Mesenchymal stem cell (in vitro differentiated cells and primary cell): ENCODE measurements around the gene SKIL.

Source experiments
- DNase-seq: peaks from one replicate; pipeline ENCODE4 v3.0.0-alpha.2; 2013
- H2AFZ ChIP-seq: one replicate; pipeline ENCODE4 v1.6.1; 2013; ENCODE audit warnings: low read depth, mild to moderate bottlenecking, control low read depth, inconsistent platforms, low read length, moderate library complexity
- H2AK5ac ChIP-seq: 2 replicates; pipeline ENCODE4 v1.6.1; 2013; ENCODE audit warnings: low read length, moderate library complexity, mild to moderate bottlenecking, inconsistent platforms; ENCODE audit not compliant: severe bottlenecking
- H2BK120ac ChIP-seq: one replicate; pipeline ENCODE4 v1.6.1; 2013; ENCODE audit warnings: low read depth, mild to moderate bottlenecking, inconsistent platforms, low read length, moderate library complexity
- H2BK12ac ChIP-seq, 2 experiments: one replicate each; pipeline ENCODE4 v1.6.1; 2013; ENCODE audit warnings: inconsistent platforms in 2 of 2, low read length in 2 of 2, mild to moderate bottlenecking in 2 of 2, moderate library complexity in 2 of 2, control low read depth in 1 of 2
- H2BK15ac ChIP-seq: one replicate; pipeline ENCODE4 v1.6.1; 2013; ENCODE audit warnings: mild to moderate bottlenecking, low read depth, inconsistent platforms; ENCODE audit not compliant: poor library complexity, severe bottlenecking
- H2BK5ac ChIP-seq: 2 replicates; pipeline ENCODE4 v1.6.1; 2013; ENCODE audit warnings: low read depth, mild to moderate bottlenecking, low read length, control low read depth, inconsistent platforms; ENCODE audit not compliant: poor library complexity, severe bottlenecking
- H3K14ac ChIP-seq, 2 experiments: one replicate each; pipeline ENCODE4 v1.6.1; 2013; ENCODE audit warnings: inconsistent platforms in 2 of 2, low read length in 2 of 2, control low read depth in 1 of 2, mild to moderate bottlenecking in 1 of 2, moderate library complexity in 1 of 2
- H3K18ac ChIP-seq, 2 experiments: one replicate each; pipeline ENCODE4 v1.6.1; 2013; ENCODE audit warnings: inconsistent platforms in 2 of 2, low read length in 2 of 2, control low read depth in 1 of 2, low read depth in 1 of 2, mild to moderate bottlenecking in 1 of 2
- H3K23ac ChIP-seq, 2 experiments: one replicate each; pipeline ENCODE4 v1.6.1; 2013; ENCODE audit warnings: inconsistent platforms in 2 of 2, low read length in 2 of 2, mild to moderate bottlenecking in 2 of 2, moderate library complexity in 2 of 2, control low read depth in 1 of 2
- H3K27ac ChIP-seq: 2 replicates; pipeline ENCODE4 v1.5.1; 2013; ENCODE audit warnings: mild to moderate bottlenecking, moderate library complexity, low read length, control low read depth, inconsistent platforms; ENCODE audit not compliant: poor library complexity, severe bottlenecking
- H3K27me3 ChIP-seq, 2 experiments: 2 replicates each; pipeline versions ENCODE4 v1.6.1 to v1.7.0; 2013; ENCODE audit warnings: low read length in 2 of 2, mild to moderate bottlenecking in 2 of 2, moderate library complexity in 2 of 2, control low read depth in 1 of 2, inconsistent platforms in 1 of 2; ENCODE audit not compliant: control insufficient read depth in 1 of 2, insufficient read depth in 1 of 2
- H3K36me3 ChIP-seq, 2 experiments: 2 replicates each; pipeline versions ENCODE4 v1.6.1 to v1.7.0; 2013; ENCODE audit warnings: low read length in 2 of 2, control low read depth in 1 of 2, inconsistent platforms in 1 of 2, low read depth in 1 of 2, mild to moderate bottlenecking in 1 of 2; ENCODE audit not compliant: insufficient read depth in 2 of 2, control insufficient read depth in 1 of 2
- H3K4ac ChIP-seq, 2 experiments: one replicate each; pipeline ENCODE4 v1.6.1; 2013; ENCODE audit warnings: inconsistent platforms in 2 of 2, low read length in 2 of 2, mild to moderate bottlenecking in 2 of 2, moderate library complexity in 2 of 2, control low read depth in 1 of 2, low read depth in 1 of 2
- H3K4me1 ChIP-seq: 2 replicates; pipeline ENCODE4 v1.6.1; 2013; ENCODE audit warnings: low read depth, low read length, control low read depth; ENCODE audit not compliant: control insufficient read depth, insufficient read depth
- H3K4me2 ChIP-seq: 2 replicates; pipeline ENCODE4 v1.6.1; 2013; ENCODE audit warnings: low read length, mild to moderate bottlenecking, inconsistent platforms; ENCODE audit not compliant: poor library complexity, severe bottlenecking
- H3K4me3 ChIP-seq, 2 experiments: 2 replicates each; pipeline versions ENCODE4 v1.5.1 to v1.7.0; 2013; ENCODE audit warnings: low read length in 2 of 2, mild to moderate bottlenecking in 2 of 2, control low read depth in 1 of 2, low read depth in 1 of 2; ENCODE audit not compliant: insufficient read depth in 1 of 2
- H3K79me1 ChIP-seq: replicated peaks from 2 replicates; pipeline ENCODE4 v1.6.1; 2013; ENCODE audit warnings: mild to moderate bottlenecking, control low read depth, low read length, inconsistent platforms; ENCODE audit not compliant: poor library complexity, severe bottlenecking
- H3K9ac ChIP-seq: 2 replicates; pipeline ENCODE4 v1.7.0; 2013; ENCODE audit warnings: mild to moderate bottlenecking, low read length, moderate library complexity
- H3K9me3 ChIP-seq: 2 replicates; pipeline ENCODE4 v1.7.0; 2013; ENCODE audit warnings: mild to moderate bottlenecking, low read length; ENCODE audit not compliant: control insufficient read depth
- H4K8ac ChIP-seq: one replicate; pipeline ENCODE4 v1.6.1; 2013; ENCODE audit warnings: inconsistent platforms, mild to moderate bottlenecking, low read length, moderate library complexity
- H4K91ac ChIP-seq: one replicate; pipeline ENCODE4 v1.6.1; 2013; ENCODE audit warnings: mild to moderate bottlenecking, low read length, inconsistent platforms
- WGBS: methylation state at CpG from one replicate; pipeline ENCODE4 v1.1.7; 2013; ENCODE audit warnings: mixed read lengths; 5-methylcytosine and 5-hydroxymethylcytosine counted together

Gene SKIL

DNA sequence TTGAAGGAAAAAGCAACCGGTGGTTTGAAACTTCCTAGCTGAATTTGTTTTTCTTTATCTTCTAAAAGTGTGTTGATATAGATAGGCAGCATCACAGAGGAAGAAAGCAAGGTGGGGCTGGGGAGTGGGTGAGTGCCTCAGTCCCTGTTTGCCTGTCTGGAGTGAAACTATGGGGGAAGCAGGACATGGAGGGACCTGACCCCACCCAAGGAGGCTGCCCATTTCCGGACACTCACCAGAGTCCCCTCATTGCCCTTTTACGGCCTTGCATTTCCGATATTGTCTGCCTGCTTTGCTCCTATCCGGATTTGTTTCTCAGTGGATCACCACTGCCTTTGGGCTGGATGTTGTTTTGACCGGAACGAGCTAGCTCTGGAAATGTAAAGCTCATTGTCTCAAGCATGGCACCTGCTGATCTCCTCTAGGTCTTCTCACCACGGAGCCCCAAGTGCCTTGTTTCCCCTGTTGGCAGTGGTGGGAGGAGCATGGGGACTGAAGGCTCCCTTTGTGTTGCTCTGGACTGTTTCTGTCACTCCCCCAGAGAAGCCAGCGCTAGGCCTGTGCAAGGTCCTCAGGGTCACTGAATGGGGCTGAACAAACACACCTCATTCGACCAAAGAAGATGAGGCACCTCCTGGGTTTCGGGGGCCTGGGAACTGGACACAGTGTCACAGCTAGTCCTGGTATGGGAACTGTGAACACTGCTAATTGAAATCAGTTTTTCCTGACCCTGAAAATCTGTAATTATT lies 68.2 kb downstream of the SKIL start:
- H3K36me3 ChIP-seq: peaks cover 3 to 95% of the 10 kb centered on the region in 2 experiments
- no peak overlapping the region for H2BK12ac ChIP-seq
- H4K8ac ChIP-seq: no peak overlapping the region
- H2AFZ ChIP-seq: no peak overlapping the region
- no peak overlapping the region for H2AK5ac ChIP-seq
- peak overlapping the region; percentile 94 for H3K9ac ChIP-seq
- no peak overlapping the region for H4K91ac ChIP-seq
- H3K9me3 ChIP-seq: no peaks in the 10 kb centered on the region
- no peak overlapping the region for H3K27ac ChIP-seq
- H2BK5ac ChIP-seq: no peak overlapping the region
- 91% methylated on average over 11 of the region's 11 CpGs for WGBS
- H2BK120ac ChIP-seq: no peak overlapping the region
- DNase-seq: no peak
- H3K14ac ChIP-seq: no peak overlapping the region
- H3K4me2 ChIP-seq: no peak overlapping the region
- no peak overlapping the region for H3K4ac ChIP-seq
- H3K4me1 ChIP-seq: peaks cover 2% of the 10 kb centered on the region
- H2BK15ac ChIP-seq: no peak overlapping the region
- no peaks in the 10 kb centered on the region for H3K79me1 ChIP-seq
- peak overlapping the region in 1 of 2 experiments; percentile 23 for H3K23ac ChIP-seq
- H3K4me3 ChIP-seq: peak overlapping the region in 1 of 2 experiments; percentile 93
- H3K18ac ChIP-seq: no peak overlapping the region
- H3K27me3 ChIP-seq: no peaks in the 10 kb centered on the region

DNA sequence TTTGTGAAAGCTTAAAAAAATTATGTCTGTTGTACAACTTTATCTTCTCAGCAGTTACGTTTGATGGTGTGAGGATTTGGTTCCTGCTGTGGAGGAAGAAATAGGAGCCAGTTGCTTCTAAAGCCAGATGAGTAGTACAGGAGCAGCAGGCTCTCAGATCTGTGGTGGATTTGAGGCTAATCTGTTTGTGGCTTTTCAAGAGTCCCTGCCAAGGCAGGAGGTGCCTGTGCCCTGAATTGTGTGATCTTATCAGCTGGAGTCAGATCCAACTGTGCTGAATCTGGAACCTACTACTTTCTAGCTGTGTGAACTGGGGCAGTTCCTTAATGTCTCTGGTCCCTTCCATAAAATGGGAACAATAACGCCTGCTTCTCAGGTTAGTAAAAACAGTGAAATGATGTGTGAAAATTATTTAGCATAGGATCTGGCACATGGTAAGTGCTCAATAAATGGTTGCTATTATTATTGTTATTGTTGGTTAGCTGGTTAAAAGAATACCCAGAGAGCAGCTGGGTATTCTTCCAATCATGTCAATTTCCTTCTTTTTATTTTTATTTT lies 68.8 kb downstream of the SKIL start:
- no peak overlapping the region for H3K14ac ChIP-seq
- H3K9me3 ChIP-seq: no peaks in the 10 kb centered on the region

GRCh38 chr3:170428095-170428494 lies 70.6 kb downstream of the SKIL start:
- no peak overlapping the region for H2AFZ ChIP-seq
- no peak overlapping the region for H2BK12ac ChIP-seq
- H3K14ac ChIP-seq: no peak overlapping the region
- peak overlapping the region in 1 of 2 experiments; percentile 59 for H3K4me3 ChIP-seq
- H3K18ac ChIP-seq: no peak overlapping the region
- no peak overlapping the region for H2BK5ac ChIP-seq
- no peaks in the 10 kb centered on the region for H3K79me1 ChIP-seq
- no peak overlapping the region for H3K23ac ChIP-seq
- H2AK5ac ChIP-seq: no peak overlapping the region
- H4K91ac ChIP-seq: no peak overlapping the region
- H3K9ac ChIP-seq: peak overlapping the region; percentile 42
- no peaks in the 10 kb centered on the region for H3K4me1 ChIP-seq
- WGBS: 89% methylated on average over 1 of the region's 2 CpGs
- H4K8ac ChIP-seq: no peak overlapping the region
- H3K4me2 ChIP-seq: no peak overlapping the region
- no peaks in the 10 kb centered on the region for H3K9me3 ChIP-seq
- peaks cover 6 to 99% of the 10 kb centered on the region in 2 experiments for H3K36me3 ChIP-seq
- H3K4ac ChIP-seq: no peak overlapping the region
- H2BK15ac ChIP-seq: no peak overlapping the region
- H2BK120ac ChIP-seq: no peak overlapping the region
- no peak overlapping the region for H3K27ac ChIP-seq
- no peaks in the 10 kb centered on the region for H3K27me3 ChIP-seq
- DNase-seq: no peak

More for the DNA sequence above, 68.8 kb downstream of the SKIL start:
- Histone ChIP-seq H4K8ac (no peak overlapping the region), H3K18ac (no peak overlapping the region), H3K36me3 (peaks cover 3 to 98% of the 10 kb centered on the region in 2 experiments), H3K27me3 (no peaks in the 10 kb centered on the region), H2BK5ac (no peak overlapping the region), H2BK15ac (no peak overlapping the region), H3K9ac (peak overlapping the region; percentile 94), H2AFZ (no peak overlapping the region), H3K4ac (no peak overlapping the region), H3K4me3 (peak overlapping the region in 1 of 2 experiments; percentile 93), H3K4me2 (no peak overlapping the region), H2AK5ac (no peak overlapping the region), H2BK12ac (no peak overlapping the region), H3K23ac (no peak overlapping the region), H3K4me1 (peaks cover 2% of the 10 kb centered on the region), H3K79me1 (no peaks in the 10 kb centered on the region), H3K27ac (no peak overlapping the region), H2BK120ac (no peak overlapping the region), H4K91ac (no peak overlapping the region)
- WGBS: 80% methylated on average over 2 of the region's 2 CpGs
- no peak for DNase-seq

GRCh38 chr3:170429050-170429449 lies 71.5 kb downstream of the SKIL start:
- H3K23ac ChIP-seq: no peak overlapping the region
- H3K4me1 ChIP-seq: no peaks in the 10 kb centered on the region
- no peaks in the 10 kb centered on the region for H3K27me3 ChIP-seq
- no peak overlapping the region for H3K4ac ChIP-seq
- H2BK15ac ChIP-seq: no peak overlapping the region
- H3K27ac ChIP-seq: no peak overlapping the region
- DNase-seq: peak; percentile 29
- peaks cover 5 to 99% of the 10 kb centered on the region in 2 experiments for H3K36me3 ChIP-seq
- no peak overlapping the region for H4K91ac ChIP-seq
- no peak overlapping the region for H2BK12ac ChIP-seq
- no peak overlapping the region for H2AFZ ChIP-seq
- no peak overlapping the region for H2BK120ac ChIP-seq
- H3K4me2 ChIP-seq: no peak overlapping the region
- H4K8ac ChIP-seq: no peak overlapping the region
- H3K18ac ChIP-seq: no peak overlapping the region
- no CpG with 5 or more reads among the region's 1 CpG for whole genome bisulfite sequencing
- H3K9ac ChIP-seq: peak overlapping the region; percentile 42
- H3K79me1 ChIP-seq: no peaks in the 10 kb centered on the region
- H3K9me3 ChIP-seq: no peaks in the 10 kb centered on the region
- H2AK5ac ChIP-seq: no peak overlapping the region
- peak overlapping the region in 1 of 2 experiments; percentile 59 for H3K4me3 ChIP-seq
- H2BK5ac ChIP-seq: no peak overlapping the region
- no peak overlapping the region for H3K14ac ChIP-seq
